Neutrophil (primary cell): ENCODE measurements around the gene ZNF41.

ENCODE experiments used
- H3K27ac ChIP-seq: fragments of 200-600 bp; sonication (generic); 2 replicates; pipeline ENCODE4 v1.5.1; 2016; ENCODE audit warnings: mild to moderate bottlenecking, moderate library complexity
- H3K27me3 ChIP-seq: fragments of 200-600 bp; sonication (generic); 2 replicates; pipeline ENCODE4 v1.6.0; 2016; ENCODE audit warnings: mild to moderate bottlenecking
- H3K36me3 ChIP-seq: fragments of 200-600 bp; sonication (generic); 2 replicates; pipeline ENCODE4 v1.5.1; 2017
- H3K4me1 ChIP-seq, 2 experiments: fragments of 200-600 bp in 1 of 2; sonication (generic) in 1 of 2; 1 replicate in 1 of 2; 2 replicates in 1 of 2; pipeline versions ENCODE4 v1.5.1 to v1.6.1; 2013 to 2016; ENCODE audit warnings: low read depth in 1 of 2, low read length in 1 of 2, mild to moderate bottlenecking in 1 of 2, moderate library complexity in 1 of 2; ENCODE audit not compliant: control insufficient read depth in 1 of 2, insufficient read depth in 1 of 2
- H3K4me3 ChIP-seq, 2 experiments: fragments of 200-600 bp in 1 of 2; sonication (generic) in 1 of 2; 1 replicate in 1 of 2; 2 replicates in 1 of 2; pipeline ENCODE4 v1.5.1; 2013 to 2016; ENCODE audit warnings: low read depth in 1 of 2, low read length in 1 of 2, mild to moderate bottlenecking in 1 of 2, moderate library complexity in 1 of 2
- H3K9me3 ChIP-seq: fragments of 200-600 bp; sonication (generic); 2 replicates; pipeline ENCODE4 v1.5.1; 2016
- CTCF ChIP-seq: fragments of 200-600 bp; sonication (generic); IDR thresholded peaks from 2 replicates; pipeline ENCODE4 v1.5.1; 2016; ENCODE audit warnings: antibody characterized with exemption

The ZNF41 gene

GRCh38 chrX:47482512-47483305 is at the start of gene ZNF41:
Gene ZNF41 (minus strand): TSS chrX:47483222. CDS start chrX:47467481, 15,741 bp downstream.
- no peaks in the 10 kb centered on the region for H3K36me3 ChIP-seq
- H3K4me1 ChIP-seq: peaks cover 7 to 16% of the 10 kb centered on the region in 2 experiments
- no peak for TF ChIP-seq CTCF
- H3K9me3 ChIP-seq: no peaks in the 10 kb centered on the region
- no peaks in the 10 kb centered on the region for H3K27me3 ChIP-seq
- H3K4me3 ChIP-seq: peak within 1 kb of the TSS; percentile 77 to 78
- peak within 1 kb of the TSS; percentile 83 for H3K27ac ChIP-seq

GRCh38 chrX:47530049-47530448 is 47.0 kb upstream of the ZNF41 start:
- no peak for TF ChIP-seq CTCF
- Histone ChIP-seq H3K9me3 (no peaks in the 10 kb centered on the region), H3K4me3 (no peak overlapping the region), H3K4me1 (no peaks in the 10 kb centered on the region), H3K36me3 (no peaks in the 10 kb centered on the region), H3K27me3 (no peaks in the 10 kb centered on the region), H3K27ac (no peak overlapping the region)

- Histone ChIP-seq H3K9me3 (no peaks in the 10 kb centered on the region), H3K27me3 (no peaks in the 10 kb centered on the region), H3K27ac (no peak overlapping the region), H3K36me3 (no peaks in the 10 kb centered on the region), H3K4me3 (no peak overlapping the region), H3K4me1 (no peaks in the 10 kb centered on the region)
- no peak for TF ChIP-seq CTCF
Observed at GRCh38 chrX:47529548-47529947, 46.5 kb upstream of the ZNF41 start.

- H3K4me3 ChIP-seq: peak overlapping the region; percentile 52 to 66
- no peaks in the 10 kb centered on the region for H3K36me3 ChIP-seq
- peaks cover 4% of the 10 kb centered on the region for H3K27me3 ChIP-seq
- H3K4me1 ChIP-seq: peaks cover 0 to 9% of the 10 kb centered on the region in 2 experiments
- H3K9me3 ChIP-seq: no peaks in the 10 kb centered on the region
- no peak overlapping the region for H3K27ac ChIP-seq
- no peak for TF ChIP-seq CTCF
Observed at GRCh38 chrX:47523713-47524166, 40.7 kb upstream of the ZNF41 start.

GRCh38 chrX:47523297-47523696 is 40.3 kb upstream of the ZNF41 start:
- H3K27ac ChIP-seq: no peak overlapping the region
- peak overlapping the region; percentile 52 to 66 for H3K4me3 ChIP-seq
- no peaks in the 10 kb centered on the region for H3K36me3 ChIP-seq
- H3K27me3 ChIP-seq: peaks cover 4% of the 10 kb centered on the region
- H3K4me1 ChIP-seq: peaks cover 0 to 9% of the 10 kb centered on the region in 2 experiments
- H3K9me3 ChIP-seq: no peaks in the 10 kb centered on the region
- peak; percentile 85 for TF ChIP-seq CTCF
